Cardiac fibroblast (primary cell): ENCODE measurements around the gene CALHM6.

Source experiments
- DNase-seq, 2 donors: peaks; one replicate each; pipeline versions ENCODE4 v3.0.0 to v3.0.0-alpha.2; 2010; ENCODE audit warnings: low read depth in 2 of 2
- H3K4me3 ChIP-seq, 2 donors: replicated peaks in 1 of 2; 1 replicate in 1 of 2; 2 replicates in 1 of 2; pipeline ENCODE4 v1.5.1; 2011; ENCODE audit warnings: low read depth in 2 of 2, low read length in 2 of 2, mild to moderate bottlenecking in 2 of 2, moderate library complexity in 1 of 2
- TF ChIP-seq, protein P1 (sequence below): IDR thresholded peaks from one replicate; pipeline ENCODE4 v1.5.1; 2011; ENCODE audit warnings: low read depth, mild to moderate bottlenecking, low read length, inconsistent platforms

Gene CALHM6

DNA sequence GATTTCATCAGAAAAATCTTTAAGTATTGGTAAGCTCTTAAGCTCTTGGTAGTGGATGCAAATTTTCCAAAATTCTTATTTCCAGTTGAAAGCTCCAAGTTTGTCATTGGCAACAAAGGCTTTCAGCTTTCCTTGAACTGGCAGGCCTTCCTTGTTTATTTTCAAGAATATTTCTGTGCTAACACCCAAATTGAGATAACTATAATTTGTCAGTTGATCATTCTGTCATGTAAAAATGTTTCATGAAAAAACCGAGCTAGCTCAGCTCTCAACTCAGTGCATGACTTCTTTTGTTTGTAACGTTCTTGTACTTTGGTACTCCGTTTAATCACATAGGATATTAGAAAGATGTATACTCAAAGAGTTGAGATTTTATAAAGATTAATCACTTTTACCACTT, 38.9 kb upstream of the CALHM6 start:
- no peak for DNase-seq
- H3K4me3 ChIP-seq = no peak overlapping the region
- TF ChIP-seq, protein P1, sequence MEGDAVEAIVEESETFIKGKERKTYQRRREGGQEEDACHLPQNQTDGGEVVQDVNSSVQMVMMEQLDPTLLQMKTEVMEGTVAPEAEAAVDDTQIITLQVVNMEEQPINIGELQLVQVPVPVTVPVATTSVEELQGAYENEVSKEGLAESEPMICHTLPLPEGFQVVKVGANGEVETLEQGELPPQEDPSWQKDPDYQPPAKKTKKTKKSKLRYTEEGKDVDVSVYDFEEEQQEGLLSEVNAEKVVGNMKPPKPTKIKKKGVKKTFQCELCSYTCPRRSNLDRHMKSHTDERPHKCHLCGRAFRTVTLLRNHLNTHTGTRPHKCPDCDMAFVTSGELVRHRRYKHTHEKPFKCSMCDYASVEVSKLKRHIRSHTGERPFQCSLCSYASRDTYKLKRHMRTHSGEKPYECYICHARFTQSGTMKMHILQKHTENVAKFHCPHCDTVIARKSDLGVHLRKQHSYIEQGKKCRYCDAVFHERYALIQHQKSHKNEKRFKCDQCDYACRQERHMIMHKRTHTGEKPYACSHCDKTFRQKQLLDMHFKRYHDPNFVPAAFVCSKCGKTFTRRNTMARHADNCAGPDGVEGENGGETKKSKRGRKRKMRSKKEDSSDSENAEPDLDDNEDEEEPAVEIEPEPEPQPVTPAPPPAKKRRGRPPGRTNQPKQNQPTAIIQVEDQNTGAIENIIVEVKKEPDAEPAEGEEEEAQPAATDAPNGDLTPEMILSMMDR = no peak

DNA sequence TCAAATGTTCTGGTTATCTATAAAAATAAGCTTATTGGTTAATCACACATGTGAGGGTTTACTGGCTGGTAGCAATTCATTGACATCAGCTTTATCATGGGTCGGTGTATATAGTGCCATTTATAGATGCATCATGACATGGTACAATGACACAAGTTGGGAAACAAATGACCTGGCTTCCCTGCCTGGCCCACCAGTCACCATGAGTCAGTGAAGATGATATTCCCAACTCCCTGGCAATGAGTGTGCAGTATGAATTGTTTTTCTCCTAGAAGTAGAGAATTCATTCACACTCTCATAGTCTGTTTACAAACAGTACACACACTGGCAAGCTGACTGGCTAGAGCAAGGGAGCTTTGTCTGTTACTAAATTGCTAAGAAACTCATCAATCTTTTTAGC, 37.2 kb upstream of the CALHM6 start:
- DNase-seq = peak; percentile 17 to 81
- TF ChIP-seq, protein P1 = no peak
- no peak overlapping the region for H3K4me3 ChIP-seq

DNA sequence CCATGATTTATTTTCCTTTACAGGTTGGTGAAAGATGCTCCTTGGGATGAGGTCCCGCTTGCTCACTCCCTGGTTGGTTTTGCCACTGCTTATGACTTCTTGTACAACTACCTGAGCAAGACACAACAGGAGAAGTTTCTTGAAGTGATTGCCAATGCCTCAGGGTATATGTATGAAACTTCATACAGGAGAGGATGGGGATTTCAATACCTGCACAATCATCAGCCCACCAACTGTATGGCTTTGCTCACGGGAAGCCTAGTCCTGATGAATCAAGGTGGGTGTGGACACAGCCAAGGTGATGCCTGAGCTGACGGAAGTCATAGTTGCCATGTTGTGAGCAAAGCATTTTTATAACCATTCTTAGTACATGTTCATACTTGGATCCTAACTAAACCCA, 34.6 kb upstream of the CALHM6 start:
- no peak for DNase-seq
- TF ChIP-seq, protein P1 = no peak
- no peak overlapping the region for H3K4me3 ChIP-seq

DNA sequence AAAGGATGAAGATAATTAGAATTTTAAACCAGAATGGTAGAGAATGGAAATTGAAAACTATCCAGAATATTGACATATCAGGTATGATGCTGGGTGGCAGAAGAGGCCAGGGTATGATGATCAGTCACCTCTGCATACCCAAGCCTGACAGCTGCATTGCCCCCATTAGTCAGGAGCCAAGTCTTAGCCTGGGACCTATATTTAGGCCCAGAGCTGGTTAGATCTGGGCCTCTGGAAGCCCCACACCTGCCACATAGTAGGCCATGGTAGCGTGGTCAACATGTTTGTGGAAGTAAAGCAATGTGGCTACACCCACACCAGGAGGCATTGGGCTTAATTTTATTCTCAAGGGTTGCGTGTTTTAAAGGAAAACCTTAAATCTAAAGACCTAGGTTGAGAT, 32.1 kb upstream of the CALHM6 start:
- no peak overlapping the region for H3K4me3 ChIP-seq
- TF ChIP-seq, protein P1 = no peak
- DNase-seq = no peak

DNA sequence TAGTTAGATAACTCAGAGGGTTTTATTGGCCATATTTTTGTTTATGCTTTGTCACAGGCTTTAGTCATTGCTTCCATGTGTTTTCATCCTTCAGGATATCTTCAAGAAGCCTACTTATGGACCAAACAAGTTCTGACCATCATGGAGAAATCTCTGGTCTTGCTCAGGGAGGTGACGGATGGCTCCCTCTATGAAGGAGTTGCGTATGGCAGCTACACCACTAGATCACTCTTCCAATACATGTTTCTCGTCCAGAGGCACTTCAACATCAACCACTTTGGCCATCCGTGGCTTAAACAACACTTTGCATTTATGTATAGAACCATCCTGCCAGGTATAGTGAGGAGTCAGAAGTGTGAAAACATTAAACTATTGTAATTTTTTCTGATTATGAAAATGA, 30.3 kb upstream of the CALHM6 start:
- DNase-seq = no peak
- no peak overlapping the region for H3K4me3 ChIP-seq
- TF ChIP-seq, protein P1 = no peak

DNA sequence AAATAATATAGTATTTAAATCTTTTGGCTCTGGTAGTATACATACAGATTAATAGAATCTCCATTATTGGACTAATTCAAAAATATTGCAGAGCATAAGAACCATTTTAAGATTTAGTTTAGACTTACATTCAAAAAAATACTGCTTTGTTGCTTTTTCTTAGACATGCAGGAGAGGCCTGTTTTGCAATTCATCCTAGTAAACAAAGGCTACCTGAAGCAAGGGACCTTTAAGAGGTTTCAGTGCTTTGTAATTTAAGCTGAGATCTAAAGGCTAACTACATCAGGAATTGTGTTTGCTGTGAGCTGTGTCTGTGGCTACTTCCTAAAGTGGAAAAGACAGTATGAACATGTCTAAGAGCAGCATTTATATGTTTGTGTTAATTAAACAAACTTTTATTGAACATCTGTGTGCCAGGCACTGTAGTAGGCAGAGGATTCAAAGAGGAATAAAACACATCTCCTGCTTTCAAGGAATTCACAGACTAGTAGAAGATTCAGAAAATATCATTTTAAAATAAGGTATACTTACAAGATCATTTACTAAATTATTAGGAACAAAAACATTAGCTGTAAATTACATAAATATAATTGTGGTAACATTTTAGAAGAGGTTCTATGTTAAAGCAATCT, 29.1 kb upstream of the CALHM6 start:
- TF ChIP-seq, protein P1 = no peak
- DNase-seq = no peak
- H3K4me3 ChIP-seq = no peak overlapping the region

DNA sequence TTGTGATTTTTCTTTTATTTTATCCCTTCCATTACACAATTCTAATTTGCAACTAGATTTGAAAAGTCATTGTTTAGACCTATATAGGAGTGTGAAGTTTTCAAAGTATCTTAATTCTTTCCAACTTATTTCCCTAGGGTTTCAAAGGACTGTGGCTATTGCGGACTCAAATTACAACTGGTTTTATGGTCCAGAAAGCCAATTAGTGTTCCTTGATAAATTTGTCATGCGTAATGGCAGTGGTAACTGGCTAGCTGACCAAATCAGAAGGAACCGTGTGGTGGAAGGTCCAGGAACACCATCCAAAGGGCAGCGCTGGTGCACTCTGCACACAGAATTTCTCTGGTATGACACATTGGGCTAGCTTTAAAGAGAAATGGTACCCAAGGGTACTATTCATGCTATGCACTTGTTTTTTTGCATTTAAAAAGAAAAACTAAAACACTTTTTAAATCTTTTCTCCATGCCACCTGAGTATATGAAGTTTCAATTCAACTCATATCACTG, 27.9 kb upstream of the CALHM6 start:
- no peak overlapping the region for H3K4me3 ChIP-seq
- TF ChIP-seq, protein P1 = no peak
- no peak for DNase-seq
